GM18873 (cell line): ENCODE data around the gene MBTPS1.

Experiments
- ATAC-seq: cut with Tn5 transposase; IDR thresholded peaks from one replicate; pipeline ENCODE4 v1.9.1; 2021; ENCODE audit warnings: mild to moderate bottlenecking, moderate library complexity, moderate number of reproducible peaks; ENCODE audit not compliant: unreplicated experiment, low FRiP score

The MBTPS1 gene

DNA sequence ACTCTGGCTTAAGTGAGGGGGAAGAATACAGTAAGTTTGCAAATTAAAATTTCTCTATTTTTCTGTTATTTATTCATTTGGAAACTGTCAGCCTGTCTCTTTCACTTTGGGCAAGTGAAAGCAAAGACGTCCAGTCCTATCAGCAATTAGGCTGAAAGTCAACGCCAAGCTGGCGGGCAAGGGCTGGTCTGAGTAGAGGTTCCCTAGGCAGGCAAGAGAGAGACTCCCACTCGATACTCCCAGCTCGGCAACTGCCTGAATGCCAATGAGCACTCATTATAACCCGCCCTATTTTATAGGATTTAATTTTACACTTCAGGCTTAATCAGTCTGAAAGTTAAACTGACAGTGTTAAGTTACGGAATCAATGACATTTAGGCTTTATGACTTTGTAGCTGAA, 59.8 kb downstream of the MBTPS1 start:
- ATAC-seq: no peak

DNA sequence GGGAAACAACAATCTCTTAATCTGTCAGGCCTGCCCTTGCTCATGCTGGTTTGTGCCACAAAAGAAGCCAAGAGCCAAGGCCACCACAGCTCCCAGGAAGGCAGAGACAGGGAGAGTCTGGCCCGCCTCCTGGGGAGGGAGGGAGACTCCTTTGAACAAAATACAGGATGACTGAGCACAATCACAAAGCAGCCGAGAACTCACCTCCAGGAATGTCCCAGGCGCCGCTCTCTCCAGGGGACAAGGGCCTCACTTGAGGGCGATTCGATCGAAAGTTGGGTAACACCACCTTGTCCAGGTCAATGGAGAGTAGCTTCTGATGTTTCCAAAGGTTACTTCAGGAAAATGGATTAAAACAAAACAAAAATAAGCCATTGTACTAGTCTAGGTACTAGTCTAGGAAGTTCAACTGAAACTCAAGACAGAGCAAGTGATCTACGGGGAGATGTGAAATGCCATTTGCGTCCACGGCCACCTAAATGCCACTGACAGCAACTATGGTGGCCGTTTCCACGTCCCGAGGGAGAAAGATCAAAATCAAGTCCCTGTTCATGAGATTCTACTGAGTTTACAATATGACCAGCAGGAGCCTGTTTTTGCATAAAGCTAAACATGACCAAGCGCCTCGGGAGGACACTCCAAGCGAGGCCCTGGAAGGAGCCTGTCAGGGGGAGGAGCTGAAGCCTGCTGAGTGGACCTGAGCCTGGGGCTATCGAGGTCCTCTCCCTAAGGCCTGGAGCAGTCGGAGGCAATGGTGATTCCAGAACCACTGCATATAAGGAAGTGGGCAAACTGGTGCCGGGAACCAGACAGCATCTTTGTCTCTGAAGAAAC, 60.7 kb downstream of the MBTPS1 start:
- ATAC-seq: no peak

DNA sequence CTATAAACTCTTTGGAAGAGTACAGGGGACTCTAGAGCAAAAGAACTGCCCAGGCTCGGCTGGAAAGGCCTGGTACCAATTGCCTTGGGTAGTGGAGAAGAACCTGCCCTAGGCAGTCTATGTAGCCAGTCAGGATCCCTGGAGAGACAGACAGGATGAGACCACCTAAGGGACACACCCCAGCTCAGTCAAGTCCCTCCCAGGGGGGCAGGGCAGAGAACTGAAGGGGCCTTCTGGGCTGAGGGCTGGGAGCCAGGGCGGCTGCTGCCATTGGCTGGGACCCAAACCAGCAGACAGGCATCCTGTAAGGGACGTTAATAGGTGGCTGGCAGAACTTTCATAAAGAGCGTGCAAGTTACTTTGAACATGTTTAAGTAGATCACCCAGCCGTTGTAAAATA, 61.4 kb downstream of the MBTPS1 start:
- no peak for ATAC-seq

GRCh38 chr16:84054916-84055315, 61.8 kb downstream of the MBTPS1 start:
- no peak for ATAC-seq

DNA sequence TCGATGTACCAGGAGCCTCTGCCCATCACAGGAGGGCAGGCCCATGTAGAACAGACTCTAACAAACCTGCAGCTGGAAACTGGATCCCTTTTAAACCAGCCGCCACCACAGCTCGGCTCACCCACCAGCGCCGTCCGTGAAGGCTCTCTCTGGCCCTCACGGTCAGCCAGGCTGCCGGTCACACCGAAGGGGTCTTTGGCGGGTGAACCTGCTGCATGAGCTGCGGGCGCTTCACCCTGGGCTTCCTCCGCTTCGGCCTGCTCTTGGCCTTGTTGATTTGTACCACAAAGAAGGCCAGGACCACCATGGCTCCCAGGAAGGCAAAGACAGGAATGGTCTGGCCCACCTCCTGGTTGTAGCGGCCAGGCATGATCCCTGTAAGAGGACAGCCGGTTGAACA, 62.5 kb downstream of the MBTPS1 start:
- ATAC-seq: no peak

DNA sequence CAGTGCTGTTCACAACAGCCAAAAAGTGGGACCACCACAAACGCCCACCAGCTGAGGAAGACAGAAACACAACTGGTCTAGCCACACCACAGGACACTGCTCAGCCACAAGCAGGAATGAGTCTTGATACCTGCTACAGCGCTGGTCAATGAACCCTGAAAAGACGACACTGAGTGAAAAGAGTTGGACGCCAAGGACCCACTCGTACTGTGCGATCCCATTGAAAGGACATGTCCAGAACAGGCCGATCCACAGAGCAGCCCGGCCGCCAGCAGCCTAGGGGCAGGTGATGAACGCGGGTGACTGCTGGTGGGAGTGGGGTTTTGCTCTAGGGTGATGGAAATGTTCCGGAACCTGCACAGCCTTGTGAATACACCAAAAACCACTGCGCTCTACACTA, 63.5 kb downstream of the MBTPS1 start:
- ATAC-seq: no peak

DNA sequence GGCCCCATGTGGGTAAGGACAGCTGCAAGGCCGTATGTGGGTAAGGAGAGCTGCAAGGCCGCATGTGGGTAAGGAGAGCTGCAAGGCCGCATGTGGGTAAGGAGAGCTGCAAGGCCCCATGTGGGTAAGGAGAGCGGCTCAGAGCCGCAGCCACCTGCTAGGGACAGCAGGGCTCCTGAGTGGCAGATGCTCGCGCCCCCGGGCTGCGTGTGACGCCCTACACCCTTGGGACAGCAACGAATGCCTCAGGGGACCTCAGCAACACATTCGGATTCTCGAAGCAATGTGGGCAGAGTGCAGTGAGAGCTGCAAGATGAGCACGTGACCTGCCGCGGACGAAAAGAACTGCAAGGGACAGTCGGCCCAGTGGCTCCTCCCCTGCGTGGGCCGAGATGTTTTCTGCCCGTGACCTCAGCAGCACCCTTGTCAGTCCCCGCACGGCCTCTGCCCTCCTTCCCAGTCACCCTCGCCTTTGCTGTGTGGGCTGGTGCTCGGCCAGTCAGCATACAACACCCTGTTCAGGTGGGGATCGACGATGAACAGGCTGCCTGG, 64.6 kb downstream of the MBTPS1 start:
- ATAC-seq: no peak

DNA sequence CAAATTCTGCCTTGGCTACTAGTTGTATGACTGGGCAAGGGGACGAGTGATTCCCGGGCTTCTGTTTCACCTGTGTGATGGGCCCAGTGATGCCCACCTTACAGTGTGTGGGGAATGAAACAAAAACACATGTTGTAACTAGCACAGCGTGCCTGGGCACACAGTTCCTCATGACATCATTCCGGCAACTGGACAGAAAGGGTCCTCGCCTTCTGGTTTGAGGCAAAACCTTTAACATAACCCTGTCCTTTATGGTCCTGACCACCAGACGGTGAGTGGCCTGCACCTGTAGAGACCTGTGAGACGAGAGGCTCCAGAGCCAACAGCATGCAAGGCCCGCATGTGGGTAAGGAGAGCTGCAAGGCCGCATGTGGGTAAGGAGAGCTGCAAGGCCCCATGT, 66.4 kb downstream of the MBTPS1 start:
- no peak for ATAC-seq

DNA sequence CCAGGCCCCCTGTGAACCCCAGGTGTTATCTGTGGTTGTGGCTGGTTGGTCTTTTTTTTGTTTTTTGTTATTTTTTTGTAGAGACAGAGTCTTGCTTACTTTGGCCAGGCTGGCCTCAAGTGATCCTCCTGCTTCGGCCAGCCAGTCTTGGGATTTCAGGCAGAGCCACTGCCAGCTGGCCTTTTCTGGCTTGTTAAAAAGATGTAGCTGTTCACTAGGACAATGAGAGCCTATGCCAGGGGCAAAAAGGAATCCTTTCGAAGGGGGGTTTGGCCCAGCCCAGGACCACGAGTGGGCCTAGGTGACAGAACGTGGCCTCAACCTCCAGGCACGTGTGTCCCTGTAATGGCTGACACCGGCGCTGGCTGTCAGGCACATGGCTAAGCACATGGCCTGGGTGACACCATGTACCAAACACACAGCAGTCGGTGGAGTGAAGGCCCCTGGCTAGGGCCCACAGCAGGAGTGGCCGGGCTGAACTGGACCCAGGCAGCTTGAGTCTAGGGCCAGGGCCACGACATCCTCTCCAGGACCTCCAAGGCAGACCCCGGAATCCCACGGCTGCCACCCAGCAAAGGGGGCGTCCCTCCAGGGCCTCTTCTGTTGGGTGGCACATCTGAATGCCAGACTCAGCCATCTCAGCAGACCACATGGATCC, 67.2 kb downstream of the MBTPS1 start:
- no peak for ATAC-seq

- ATAC-seq: no peak
Measured at GRCh38 chr16:84048871-84049270, 67.9 kb downstream of the MBTPS1 start.

GRCh38 chr16:84048270-84048669, 68.5 kb downstream of the MBTPS1 start:
- ATAC-seq: no peak

DNA sequence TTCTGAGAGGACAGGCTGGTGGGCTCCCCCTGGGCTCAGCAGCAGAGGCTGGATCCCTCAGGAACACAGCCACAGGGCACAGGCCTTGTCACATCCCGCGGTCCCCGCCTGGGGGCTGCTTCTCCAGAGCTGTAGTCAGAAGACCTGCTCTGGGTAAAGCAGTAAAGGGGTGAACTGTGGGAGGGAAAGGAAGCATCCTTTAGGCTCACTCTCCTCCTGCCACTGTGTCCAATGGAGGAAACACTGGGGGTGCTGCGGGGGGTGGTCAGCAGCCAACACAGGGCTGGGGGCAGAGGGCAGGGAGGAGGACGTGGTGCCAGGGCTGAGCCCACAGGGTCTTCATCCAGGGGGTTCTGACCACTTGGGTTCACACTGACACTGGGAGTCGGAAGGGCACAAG, 69.1 kb downstream of the MBTPS1 start:
- ATAC-seq: no peak

DNA sequence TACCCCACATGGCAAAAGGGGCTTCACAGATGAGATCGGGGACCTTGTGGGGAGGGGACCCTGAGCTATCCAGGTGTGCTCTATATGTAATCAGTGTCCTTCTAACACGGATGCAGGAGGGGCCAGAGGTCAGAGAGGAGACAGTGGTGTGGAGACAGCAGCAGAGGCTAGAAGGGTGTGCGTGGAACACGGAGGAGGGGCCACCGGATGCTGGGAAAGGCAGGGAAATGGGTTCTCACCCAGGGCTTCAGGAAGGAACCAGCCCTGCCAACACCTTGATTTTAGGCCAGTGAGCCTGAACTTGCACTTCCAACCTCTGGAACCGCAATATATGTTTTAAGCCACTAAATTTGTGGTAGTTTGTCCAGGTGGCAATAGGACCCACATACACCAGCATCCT, 69.5 kb downstream of the MBTPS1 start:
- ATAC-seq: no peak

DNA sequence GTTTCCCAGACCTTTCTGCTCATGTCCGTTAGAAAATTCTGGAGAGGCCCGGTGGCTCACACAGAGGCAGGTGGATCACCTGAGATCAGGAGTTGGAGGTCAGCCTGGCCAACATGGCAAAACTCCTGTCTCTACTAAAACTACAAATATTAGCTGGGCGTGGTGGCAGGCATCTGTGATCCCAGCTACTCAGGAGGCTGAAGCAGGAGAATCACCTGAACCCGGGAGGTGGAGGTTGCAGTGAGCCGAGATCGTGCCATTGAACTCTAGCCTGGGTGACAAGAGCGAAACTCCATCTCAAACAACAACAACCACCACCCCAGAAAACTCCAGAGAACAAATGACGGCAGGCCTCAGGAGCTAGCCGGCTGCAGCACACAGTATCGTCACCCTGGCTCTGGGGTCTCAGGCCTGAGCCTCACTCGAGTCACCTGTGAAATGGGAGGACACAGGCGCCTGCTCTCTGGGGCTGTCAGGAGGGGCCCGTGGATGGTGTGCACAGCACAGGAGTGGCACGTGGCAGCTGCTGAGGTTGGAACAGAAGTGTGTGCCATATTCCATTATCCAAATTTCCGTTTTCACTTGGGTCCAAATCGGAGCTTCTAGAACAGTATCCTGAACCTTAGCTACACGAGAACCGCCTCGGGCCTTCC, 70.8 kb downstream of the MBTPS1 start:
- no peak for ATAC-seq

DNA sequence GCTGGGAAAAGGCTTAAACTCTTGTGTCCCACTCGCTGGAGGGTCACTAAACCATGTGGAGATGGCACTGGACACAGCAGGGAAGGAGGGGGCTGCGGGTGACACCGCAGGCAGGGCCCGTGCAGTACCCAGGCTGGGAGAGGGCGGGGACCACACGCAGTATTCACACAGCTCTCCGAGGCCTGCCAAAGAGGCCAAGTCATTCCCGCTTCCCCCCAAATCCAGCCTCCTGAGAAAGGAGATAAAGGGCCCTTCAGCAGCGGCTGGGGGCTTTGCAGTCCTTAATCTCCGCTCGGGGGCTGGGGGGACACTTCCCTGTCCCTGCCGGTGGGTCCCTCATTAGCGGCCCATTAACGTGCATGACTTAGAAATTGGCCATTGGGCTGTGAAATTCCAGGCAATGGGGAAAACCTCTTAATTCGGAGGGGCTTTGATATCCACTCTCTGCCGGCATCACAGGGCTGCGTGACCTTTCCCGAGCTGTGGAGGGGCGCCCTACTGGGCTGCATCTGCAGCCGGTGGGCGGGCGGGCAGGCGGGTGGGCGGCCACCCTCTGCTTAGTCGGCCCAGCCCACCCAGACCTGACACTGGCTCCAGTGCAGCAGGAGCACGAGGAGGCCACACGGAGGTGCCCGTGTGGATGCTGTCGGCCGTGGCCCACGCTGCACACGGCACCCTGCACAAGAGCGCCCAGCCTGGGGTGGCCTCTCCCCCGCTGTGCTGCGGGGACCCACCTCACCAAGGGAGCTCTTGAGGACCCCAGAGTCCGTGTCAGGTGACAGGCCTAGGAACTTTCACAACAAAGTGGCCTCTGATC, 71.5 kb downstream of the MBTPS1 start:
- no peak for ATAC-seq

DNA sequence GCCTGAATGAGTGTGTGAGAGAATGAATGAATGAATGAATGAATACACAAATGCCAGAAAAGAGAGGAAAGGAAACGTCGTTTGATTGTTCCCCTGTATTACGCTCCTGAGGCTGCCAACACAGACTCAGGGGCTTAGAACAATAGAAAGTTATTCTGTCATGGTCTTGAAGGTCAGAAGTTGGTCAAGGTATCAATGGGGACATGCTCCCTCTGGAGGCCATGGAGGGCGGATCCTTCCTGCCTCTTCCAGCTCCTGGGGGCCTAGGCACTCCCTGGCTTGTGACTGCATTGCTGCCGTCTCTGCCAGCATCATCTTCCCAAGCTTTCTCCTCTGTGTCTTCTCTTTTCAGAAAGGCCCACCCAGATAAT, 72.6 kb downstream of the MBTPS1 start:
- no peak for ATAC-seq

DNA sequence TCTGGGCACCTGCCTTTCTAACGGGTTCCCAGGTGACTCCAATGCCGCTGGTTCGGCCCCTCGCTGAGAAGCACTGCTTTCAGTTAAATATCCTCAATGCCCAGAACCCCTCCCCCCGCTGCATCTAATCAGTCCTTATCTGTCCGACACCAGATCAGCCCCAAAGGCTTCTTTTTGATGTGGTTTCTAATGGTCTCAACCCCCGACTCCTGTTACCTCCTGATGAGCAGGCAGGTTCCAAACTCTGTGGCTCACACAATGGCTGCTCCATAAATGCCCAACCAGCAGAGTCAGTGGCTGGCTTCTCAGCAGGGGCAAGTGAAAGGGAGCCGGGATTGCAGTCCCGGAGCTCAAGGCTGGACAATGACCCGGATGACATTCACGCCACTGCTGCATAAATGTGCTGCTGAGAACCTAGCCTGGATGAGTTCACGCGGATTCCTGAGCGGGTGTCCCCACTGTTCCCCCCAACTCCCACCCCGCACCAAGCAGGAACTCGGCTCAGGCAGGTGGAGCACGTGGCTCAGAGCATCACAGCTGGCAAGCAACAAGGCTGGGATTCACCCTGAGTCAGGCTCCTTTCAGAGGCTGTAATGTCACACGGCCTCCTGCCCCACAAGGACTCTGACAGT, 73.1 kb downstream of the MBTPS1 start:
- no peak for ATAC-seq

- ATAC-seq: no peak
Measured at GRCh38 chr16:84042879-84043485, 73.8 kb downstream of the MBTPS1 start.

- no peak for ATAC-seq
Measured at GRCh38 chr16:84042308-84042878, 74.3 kb downstream of the MBTPS1 start, which contains the start of gene SLC38A8. SLC38A8 (minus strand) TSS chr16:84042795; CDS start chr16:84042157, 638 bp downstream.
